ENCODE results near the gene PHLPP1. TPM values are rescaled to one million over a fixed set of nuclear protein-coding genes. Genes with fewer than 3 reads are reported as not detected.

The PHLPP1 gene
- total and polyA plus RNA-seq, 2 of the 13 experiments (the other 11 are each of a cell fraction or from before 2014, with no cell fraction given), result 9.8 to 18.5 TPM

- no peak for TF ChIP-seq ZNF329 (CRISPR knock-in tag; IDR thresholded peaks at IDR 0.05; ENCODE audit: low read depth)
- no peak for TF ChIP-seq EED (CRISPR knock-in tag; IDR thresholded peaks at IDR 0.05)
- no peak for TF ChIP-seq ZZZ3 (CRISPR knock-in tag; IDR thresholded peaks at IDR 0.05; ENCODE audit: borderline replicate concordance)
- peak; percentile 65 for TF ChIP-seq TCF7 (IDR thresholded peaks at IDR 0.05; ENCODE audit: low read depth)
- TF ChIP-seq U2AF2 (IDR thresholded peaks at IDR 0.05; ENCODE audit: low read depth, low read length), result no peak
- TF ChIP-seq ZNF788 (CRISPR knock-in tag; IDR thresholded peaks at IDR 0.05; ENCODE audit: borderline replicate concordance), result no peak
- TF ChIP-seq CC2D1A (CRISPR knock-in tag; IDR thresholded peaks at IDR 0.05), result no peak
- no peak for TF ChIP-seq PREB (CRISPR knock-in tag; IDR thresholded peaks at IDR 0.05)
- TF ChIP-seq NFATC3 (CRISPR knock-in tag; IDR thresholded peaks at IDR 0.05), result no peak
- no peak for TF ChIP-seq ZBTB21 (CRISPR knock-in tag; IDR thresholded peaks at IDR 0.05)
- TF ChIP-seq ZNF597 (CRISPR knock-in tag; IDR thresholded peaks at IDR 0.05), result no peak
- no peak for TF ChIP-seq PRDM10 (CRISPR knock-in tag; IDR thresholded peaks at IDR 0.05; ENCODE audit: low read depth)
- no peak for TF ChIP-seq ZNF572 (CRISPR knock-in tag; IDR thresholded peaks at IDR 0.05)
- TF ChIP-seq TMF1 (CRISPR knock-in tag; IDR thresholded peaks at IDR 0.05; ENCODE audit: low read depth), result no peak
- no peak for TF ChIP-seq RAD51 (IDR thresholded peaks at IDR 0.05; ENCODE audit: borderline replicate concordance)
- peak; percentile 37; the same call in 1 of the 2 replicates for TF ChIP-seq THAP11 (CRISPR knock-in tag; IDR thresholded peaks at IDR 0.05)
- TF ChIP-seq CREB3 (CRISPR knock-in tag; IDR thresholded peaks at IDR 0.05), result no peak
- no peak for TF ChIP-seq REPIN1 (CRISPR knock-in tag; IDR thresholded peaks at IDR 0.05; ENCODE audit: borderline replicate concordance, low read depth)
- no peak for TF ChIP-seq ZMYM4 (CRISPR knock-in tag; IDR thresholded peaks at IDR 0.05)
- TF ChIP-seq NCOA2 (CRISPR knock-in tag; IDR thresholded peaks at IDR 0.05), result peak; percentile 21; the same call in 1 of the 2 replicates
- TF ChIP-seq GATAD2A (CRISPR knock-in tag; IDR thresholded peaks at IDR 0.05), result peak; percentile 32; the same call in 1 of the 2 replicates
- no peak for TF ChIP-seq ZNF598 (CRISPR knock-in tag; IDR thresholded peaks at IDR 0.05; ENCODE audit: borderline replicate concordance)
- no peak for TF ChIP-seq KLF9 (CRISPR knock-in tag; IDR thresholded peaks at IDR 0.05; ENCODE audit: low read depth)
These were observed 218.0 kb downstream of the PHLPP1 start (continued) for GRCh38 chr18:62933261-62933887.
